GM13976 (cell line): ENCODE measurements around the gene METAP2.

Experiments used
- DNase-seq: peaks from one replicate; pipeline ENCODE4 v3.0.0; 2012; ENCODE audit warnings: low spot score
- in situ Hi-C: fragments of 300-500 bp; cut with MboI; formaldehyde crosslinking; loops from one replicate; pipeline ENCODE4 v1.12.0; 2022; ENCODE audit warnings: low sequenced_read_pairs, mixed read lengths, inconsistent platforms; ENCODE audit not compliant: unreplicated experiment
- TF ChIP-seq, protein P1 (sequence below): IDR thresholded peaks from 2 replicates; pipeline ENCODE4 v1.5.1; 2012; ENCODE audit warnings: borderline replicate concordance, mild to moderate bottlenecking; ENCODE audit not compliant: insufficient read depth; ENCODE audit errors: extremely low read depth, missing control alignments, control extremely low read depth

METAP2 gene

DNA sequence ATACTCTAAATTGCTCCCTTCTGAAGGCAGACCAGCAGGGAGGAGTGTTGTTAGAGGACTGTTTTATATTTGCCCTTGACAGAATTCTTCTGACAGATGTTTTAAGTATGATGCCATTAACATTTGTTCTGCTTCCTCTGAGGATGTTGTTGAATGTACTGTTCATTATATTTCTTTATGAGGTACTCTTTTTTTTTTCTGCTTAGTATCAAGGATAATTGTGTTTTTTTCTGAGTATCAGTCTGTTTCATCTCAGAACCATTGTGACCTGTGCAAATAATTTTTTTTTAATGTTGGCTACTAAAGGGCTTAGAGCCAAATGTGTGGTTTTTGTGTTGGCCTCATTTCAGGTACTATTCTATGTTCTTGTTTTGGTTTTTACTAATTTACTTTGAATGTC lies 10.6 kb downstream of the METAP2 start:
- in situ Hi-C loops = no loop called here
- DNase-seq = no peak
- TF ChIP-seq, protein P1, sequence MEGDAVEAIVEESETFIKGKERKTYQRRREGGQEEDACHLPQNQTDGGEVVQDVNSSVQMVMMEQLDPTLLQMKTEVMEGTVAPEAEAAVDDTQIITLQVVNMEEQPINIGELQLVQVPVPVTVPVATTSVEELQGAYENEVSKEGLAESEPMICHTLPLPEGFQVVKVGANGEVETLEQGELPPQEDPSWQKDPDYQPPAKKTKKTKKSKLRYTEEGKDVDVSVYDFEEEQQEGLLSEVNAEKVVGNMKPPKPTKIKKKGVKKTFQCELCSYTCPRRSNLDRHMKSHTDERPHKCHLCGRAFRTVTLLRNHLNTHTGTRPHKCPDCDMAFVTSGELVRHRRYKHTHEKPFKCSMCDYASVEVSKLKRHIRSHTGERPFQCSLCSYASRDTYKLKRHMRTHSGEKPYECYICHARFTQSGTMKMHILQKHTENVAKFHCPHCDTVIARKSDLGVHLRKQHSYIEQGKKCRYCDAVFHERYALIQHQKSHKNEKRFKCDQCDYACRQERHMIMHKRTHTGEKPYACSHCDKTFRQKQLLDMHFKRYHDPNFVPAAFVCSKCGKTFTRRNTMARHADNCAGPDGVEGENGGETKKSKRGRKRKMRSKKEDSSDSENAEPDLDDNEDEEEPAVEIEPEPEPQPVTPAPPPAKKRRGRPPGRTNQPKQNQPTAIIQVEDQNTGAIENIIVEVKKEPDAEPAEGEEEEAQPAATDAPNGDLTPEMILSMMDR = no peak

DNA sequence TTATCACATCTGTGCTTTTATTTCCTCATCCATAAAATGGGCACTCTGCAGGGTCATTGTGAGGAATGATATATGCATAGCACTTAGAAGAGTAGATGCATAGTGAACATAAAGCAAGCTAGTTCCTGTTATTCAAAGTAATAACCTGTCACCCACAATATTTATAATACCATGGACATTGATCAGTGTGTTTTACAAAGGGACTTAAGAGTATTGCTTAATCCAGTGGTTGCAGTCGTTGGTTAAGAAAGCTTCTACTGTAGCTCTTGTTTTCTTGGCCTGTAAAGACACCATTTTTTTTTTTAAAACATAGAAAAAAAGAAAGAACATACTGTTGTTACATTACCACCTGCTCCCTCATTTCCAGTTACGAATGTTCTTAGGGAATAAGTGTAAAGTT lies 13.1 kb downstream of the METAP2 start:
- in situ Hi-C loops = no loop called here
- TF ChIP-seq, protein P1 = no peak
- DNase-seq = no peak

DNA sequence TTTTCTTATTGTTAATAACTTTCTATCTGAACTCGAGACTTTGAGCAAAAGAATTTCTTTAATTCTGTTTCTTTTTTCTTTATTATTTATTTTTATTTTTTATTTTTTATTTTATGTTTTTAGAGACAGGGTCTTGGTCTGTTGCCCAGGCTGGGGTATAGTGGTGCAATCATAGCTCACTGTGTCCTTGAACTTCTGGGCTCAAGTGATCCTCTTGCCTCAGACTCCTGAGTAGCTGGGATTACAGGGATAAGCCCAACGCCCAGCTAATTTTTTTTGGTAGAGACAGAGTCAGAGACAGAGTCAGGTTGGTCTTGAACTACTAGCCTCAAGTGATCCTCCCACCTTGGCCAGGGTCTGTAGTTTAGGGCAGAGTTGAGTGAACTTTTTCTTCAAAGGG lies 18.5 kb downstream of the METAP2 start:
- no peak for DNase-seq
- in situ Hi-C loops = no loop called here
- TF ChIP-seq, protein P1 = no peak

DNA sequence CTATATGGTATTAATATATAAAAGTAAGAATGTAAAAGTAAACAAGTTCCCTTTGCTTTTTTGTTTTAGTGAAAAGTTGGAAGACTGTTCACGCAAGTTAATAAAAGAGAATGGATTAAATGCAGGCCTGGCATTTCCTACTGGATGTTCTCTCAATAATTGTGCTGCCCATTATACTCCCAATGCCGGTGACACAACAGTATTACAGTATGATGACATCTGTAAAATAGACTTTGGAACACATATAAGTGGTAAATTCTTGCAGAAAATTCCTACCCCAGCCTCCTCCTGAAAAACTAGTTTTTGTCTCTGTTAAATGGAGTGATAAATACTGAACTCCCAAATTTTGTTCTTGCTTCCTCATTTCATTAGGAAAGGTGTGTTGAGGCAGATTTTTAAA lies 20.9 kb downstream of the METAP2 start:
- DNase-seq = no peak
- TF ChIP-seq, protein P1 = no peak
- in situ Hi-C loops = no loop called here

DNA sequence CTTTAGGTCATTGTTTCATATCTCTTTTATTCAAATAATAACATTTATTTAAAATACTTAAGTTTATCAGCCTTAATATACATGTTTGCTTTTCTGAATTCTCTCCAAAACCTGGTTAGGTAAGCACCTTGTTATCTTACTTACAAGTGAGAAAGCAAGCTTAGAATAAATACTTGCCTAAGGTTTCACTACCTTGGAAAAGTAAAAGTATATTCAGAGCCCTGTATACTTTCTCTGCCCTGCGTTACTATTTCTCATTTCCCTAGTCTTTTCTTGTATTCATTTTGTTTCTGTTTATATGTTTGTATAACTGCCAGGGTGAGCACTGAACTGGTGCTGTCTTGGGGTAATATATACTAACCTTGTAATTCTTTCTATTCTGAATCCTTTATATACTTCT lies 21.5 kb downstream of the METAP2 start:
- DNase-seq = no peak
- TF ChIP-seq, protein P1 = no peak
- in situ Hi-C loops = no loop called here

DNA sequence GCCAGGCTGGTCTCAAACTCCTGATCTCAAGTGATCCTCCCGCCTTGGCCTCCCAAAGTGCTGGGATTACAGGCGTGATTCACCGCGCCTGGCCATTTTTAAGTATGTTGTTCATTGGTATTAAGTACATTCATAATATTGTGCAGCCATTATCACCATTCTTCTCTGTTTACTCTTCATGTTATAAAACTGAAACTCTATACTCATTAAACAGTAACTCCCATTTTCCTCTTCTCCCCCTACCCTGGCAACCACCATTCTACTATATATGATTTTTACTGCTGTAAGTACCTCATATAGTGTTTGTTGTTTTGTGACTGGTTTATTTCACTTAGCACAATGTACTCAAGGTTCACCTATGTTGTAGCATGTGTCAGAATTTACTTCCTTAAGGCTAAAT lies 23.1 kb downstream of the METAP2 start:
- no peak for DNase-seq
- in situ Hi-C loops = no loop called here
- TF ChIP-seq, protein P1 = no peak

DNA sequence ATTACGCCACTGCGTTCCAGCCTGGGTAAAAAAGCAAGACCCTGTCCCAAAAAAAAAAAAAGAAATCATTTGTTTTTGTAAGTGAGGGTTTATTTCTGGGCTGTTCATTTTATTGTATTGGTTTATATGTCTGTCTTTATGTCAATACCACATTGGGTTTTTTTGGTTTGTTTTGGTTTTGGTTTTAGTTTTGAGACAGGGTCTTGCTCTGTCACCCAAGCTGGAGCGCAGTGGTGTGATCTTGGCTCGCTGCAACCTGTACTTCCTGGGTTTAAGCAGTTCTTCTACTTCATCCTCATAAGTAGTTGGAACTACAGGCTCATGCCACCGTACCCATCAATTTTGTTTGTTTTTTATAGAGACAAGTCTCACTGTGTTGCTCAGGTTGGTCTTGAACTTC lies 25.0 kb downstream of the METAP2 start:
- TF ChIP-seq, protein P1 = no peak
- no peak for DNase-seq
- in situ Hi-C loops = no loop called here
